H1 (cell line): ENCODE results near the gene ACER3. TPM values are rescaled to one million over a fixed set of nuclear protein-coding genes. Genes with fewer than 3 reads are reported as not detected.

Source experiments
- EGR1 ChIP-seq: IDR thresholded peaks from 2 replicates; pipeline ENCODE4 v1.6.1; 2011; ENCODE audit warnings: low read depth, low read length, borderline replicate concordance
- SUZ12 ChIP-seq: fragments of 200-600 bp; sonication (generic); IDR thresholded peaks from 2 replicates; pipeline ENCODE4 v1.6.1; 2012; ENCODE audit warnings: mild to moderate bottlenecking, inconsistent platforms, low read length, moderate library complexity, mixed read lengths
- polyA plus RNA-seq, 7 experiments: library from polyadenylated mRNA; depleted of rRNA in 3 of 7; stranded (reverse) in 5 of 7; unstranded in 2 of 7; fragments of >200 nt in 5 of 7; fragments of 200-250 nt in 2 of 7; gene quantifications; 1 replicate in 5 of 7; 2 replicates in 1 of 7; 4 replicates in 1 of 7; pipeline versions ENCODE4 v1.2.1 to v1.2.3, GENCODE V29; 2011 to 2013; ENCODE audit warnings: missing spikeins in 2 of 7, mixed read lengths in 2 of 7
- total RNA-seq: library from RNA; stranded (reverse); fragmentation: NEBNext Ultra II Directional; extraction: Animal tissue kit (Norgen Biotek cat#: 25700); gene quantifications from 2 replicates; pipeline ENCODE4 v1.2.1, GENCODE V29; 2021

The ACER3 gene
- total and polyA plus RNA-seq, 2 of the 8 experiments (the other 6 are each of a cell fraction or from before 2014, with no cell fraction given): 5.7 to 16.2 TPM

DNA sequence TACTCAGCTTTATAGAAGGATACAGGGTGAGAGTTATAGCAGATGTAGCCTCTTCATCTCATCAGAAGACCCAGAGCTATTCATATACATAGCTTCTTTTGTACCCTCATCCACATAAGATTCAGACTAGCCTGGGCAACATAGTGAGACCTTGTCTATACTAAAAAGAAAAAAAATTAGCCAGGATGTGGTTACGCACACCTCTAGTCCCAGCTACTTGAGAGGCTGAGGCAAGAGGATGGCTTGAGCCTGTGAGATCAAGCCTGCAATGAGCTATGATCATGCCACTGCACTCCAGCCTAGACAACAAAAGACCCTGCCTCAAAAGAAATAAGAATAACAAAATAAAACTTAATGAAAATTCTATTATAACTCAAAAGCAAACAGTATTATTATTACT lies 136.8 kb downstream of the ACER3 start (continued):
- TF ChIP-seq EGR1 (no peak), SUZ12 (no peak)
